Upper lobe of left lung (tissue), 6 donors: ENCODE data around the gene SATB2. TPM values are rescaled to one million over a fixed set of nuclear protein-coding genes. Genes with fewer than 3 reads are reported as not detected.

Source experiments
- ATAC-seq, 2 donors: fragments of 200-7000 bp; cut with Tn5 transposase; one replicate each; pipeline ENCODE4 v1.9.1; 2022; ENCODE audit warnings: mild to moderate bottlenecking in 2 of 2, moderate library complexity in 2 of 2; ENCODE audit not compliant: low FRiP score in 2 of 2
- DNase-seq, 2 donors: peaks; one replicate each; pipeline ENCODE4 v3.0.0-alpha.2; 2019 to 2020
- H3K27ac ChIP-seq, 4 donors: fragments of 200-600 bp; sonication (generic); one replicate each; pipeline ENCODE4 v1.5.1; 2016 to 2019
- H3K27me3 ChIP-seq, 4 donors: fragments of 200-600 bp; sonication (generic); one replicate each; pipeline ENCODE4 v1.5.1; 2017 to 2019
- H3K36me3 ChIP-seq, 4 donors: fragments of 200-600 bp; sonication (generic); one replicate each; pipeline ENCODE4 v1.5.1; 2016 to 2019
- H3K4me1 ChIP-seq, 4 donors: fragments of 200-600 bp; sonication (generic); one replicate each; pipeline ENCODE4 v1.5.1; 2018 to 2019
- H3K4me3 ChIP-seq, 4 donors: fragments of 200-600 bp; sonication (generic); one replicate each; pipeline ENCODE4 v1.5.1; 2017 to 2019; ENCODE audit warnings: mild to moderate bottlenecking in 2 of 4, moderate library complexity in 1 of 4
- H3K9me3 ChIP-seq, 4 donors: fragments of 200-600 bp; sonication (generic); one replicate each; pipeline ENCODE4 v1.5.1; 2018 to 2019
- CTCF ChIP-seq, 6 experiments: fragments of 450-650 bp in 4 of 6; fragments of 200-600 bp in 2 of 6; sonication (generic) in 2 of 6; IDR thresholded peaks; one replicate each; pipeline ENCODE4 v1.5.1; 2016 to 2019; ENCODE audit warnings: antibody characterized with exemption in 6 of 6
- EP300 ChIP-seq, 4 donors: sonication (generic); formaldehyde crosslinking; IDR thresholded peaks; one replicate each; pipeline ENCODE4 v1.5.1; 2017; ENCODE audit warnings: antibody characterized with exemption in 4 of 4, control low read depth in 2 of 4
- POLR2A ChIP-seq, 4 donors: fragments of 450-650 bp; IDR thresholded peaks; one replicate each; pipeline ENCODE4 v1.5.1; 2016 to 2017; ENCODE audit warnings: antibody characterized with exemption in 4 of 4, mild to moderate bottlenecking in 2 of 4
- POLR2AphosphoS5 ChIP-seq, 2 donors: sonication (generic); formaldehyde crosslinking; IDR thresholded peaks; one replicate each; pipeline ENCODE4 v1.5.1; 2017; ENCODE audit warnings: antibody characterized with exemption in 2 of 2
- WGBS, 2 donors: methylation state at CpG; one replicate each; pipeline ENCODE4 v1.1.5; 2017 to 2018; 5-methylcytosine and 5-hydroxymethylcytosine counted together
- total RNA-seq, 6 donors: library from RNA; depleted of rRNA in 4 of 6; stranded (reverse); fragments of >200 nt in 4 of 6; gene quantifications; one replicate each; pipeline versions ENCODE4 v1.1.0 to v1.2.1, GENCODE V29; 2016 to 2021
- donor health status: DM: no; HTN: no; CAD: no; lungs with moderate emphysema.
- donor health status: DM: no; HTN: yes; CAD: no; lungs with severe emphysema.

The SATB2 gene
- total RNA-seq, 6 donors from 2014 or later: 1.7 to 9.4 (median 3.1) TPM

DNA sequence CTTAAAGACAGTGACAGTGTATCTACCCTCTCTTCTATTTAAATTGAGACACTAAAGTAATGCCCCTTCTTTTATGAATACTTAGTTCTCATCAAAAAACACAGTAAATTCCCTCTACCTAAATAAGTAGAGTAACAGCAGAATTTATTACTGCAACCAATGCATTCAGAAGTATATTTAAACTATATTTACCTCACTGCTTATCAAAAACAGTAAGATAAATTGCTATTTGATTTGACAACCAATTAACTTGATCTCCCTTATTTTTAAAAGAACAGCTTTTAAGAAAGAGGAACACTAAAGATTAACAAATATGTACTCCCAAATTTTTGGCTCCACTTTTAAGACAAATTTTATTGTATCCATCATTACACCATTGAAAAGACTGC is 4.8 kb downstream of the SATB2 start:
- Histone ChIP-seq H3K36me3 (no peaks in the 10 kb centered on the region), H3K4me1 (peaks cover 27 to 29% (median 28%) of the 10 kb centered on the region in 4 donors), H3K27ac (no peak overlapping the region), H3K4me3 (no peak overlapping the region), H3K27me3 (peaks cover 0 to 48% (median 21%) of the 10 kb centered on the region in 4 donors), H3K9me3 (no peaks in the 10 kb centered on the region)
- no peak for ATAC-seq
- TF ChIP-seq EP300 (IDR thresholded peaks at IDR 0.05): no peak
- no peak for TF ChIP-seq POLR2AphosphoS5 (IDR thresholded peaks at IDR 0.05)
- TF ChIP-seq POLR2A (IDR thresholded peaks at IDR 0.05): no peak
- no peak for TF ChIP-seq CTCF (IDR thresholded peaks at IDR 0.05)
- DNase-seq: no peak

DNA sequence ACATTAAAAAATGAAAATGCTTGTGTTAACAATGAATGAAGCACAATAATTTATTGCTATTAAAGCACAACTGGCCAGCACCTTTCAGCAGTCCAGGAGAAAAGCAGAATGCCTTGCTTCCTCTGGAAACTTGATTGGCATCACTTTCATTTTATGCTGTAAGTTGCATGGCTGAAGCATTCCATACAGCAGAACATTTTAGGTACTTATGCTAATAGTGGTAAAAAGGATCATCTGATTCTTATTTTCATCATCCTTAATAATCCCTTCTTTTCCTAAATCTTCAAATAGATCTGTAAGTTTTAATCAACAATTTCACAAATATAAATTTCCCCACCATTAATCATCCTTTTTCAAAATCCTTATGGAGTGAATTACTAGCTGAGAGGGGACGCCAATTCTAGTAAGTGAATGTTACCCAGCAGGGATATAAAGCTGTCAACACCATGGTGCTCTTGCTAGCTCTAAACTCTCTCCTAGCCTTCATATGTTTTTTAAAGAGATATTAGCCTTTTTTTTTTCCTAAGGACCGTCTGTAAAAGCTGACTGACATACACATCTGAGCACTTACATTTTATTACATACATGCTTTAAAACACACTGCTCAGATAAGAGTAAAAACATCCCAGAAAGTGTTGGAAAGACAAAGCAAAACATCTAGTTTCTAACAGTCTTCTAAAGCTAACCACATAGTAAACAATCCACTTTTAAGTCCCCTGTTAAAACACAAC is 5.3 kb downstream of the SATB2 start:
- no peak overlapping the region for H3K4me3 ChIP-seq
- peaks cover 0 to 44% (median 19%) of the 10 kb centered on the region in 4 donors for H3K27me3 ChIP-seq

GRCh38 chr2:199449956-199450355 is 7.8 kb downstream of the SATB2 start:
- peaks cover 0 to 19% (median 1%) of the 10 kb centered on the region in 4 donors for H3K27me3 ChIP-seq
- ATAC-seq: no peak
- no peaks in the 10 kb centered on the region for H3K9me3 ChIP-seq
- H3K4me3 ChIP-seq: no peak overlapping the region
- no peak overlapping the region for H3K27ac ChIP-seq
- no peak for DNase-seq
- 89 to 90% methylated on average over 3 of the region's 3 CpGs for WGBS, 2 donors
- TF ChIP-seq POLR2A (IDR thresholded peaks at IDR 0.05) (no peak), POLR2AphosphoS5 (IDR thresholded peaks at IDR 0.05) (no peak), EP300 (IDR thresholded peaks at IDR 0.05) (no peak), CTCF (IDR thresholded peaks at IDR 0.05) (no peak)
- H3K36me3 ChIP-seq: no peaks in the 10 kb centered on the region
- H3K4me1 ChIP-seq: no peaks in the 10 kb centered on the region

More for the DNA sequence above, 5.3 kb downstream of the SATB2 start:
- no peak for DNase-seq
- WGBS, 2 donors: 77 to 84% methylated on average over 2 of the region's 2 CpGs
- H3K36me3 ChIP-seq: no peaks in the 10 kb centered on the region
- TF ChIP-seq EP300 (IDR thresholded peaks at IDR 0.05): no peak
- TF ChIP-seq POLR2AphosphoS5 (IDR thresholded peaks at IDR 0.05): no peak
- TF ChIP-seq POLR2A (IDR thresholded peaks at IDR 0.05): no peak
- no peak for TF ChIP-seq CTCF (IDR thresholded peaks at IDR 0.05)
- no peak overlapping the region for H3K27ac ChIP-seq
- ATAC-seq: no peak
- peaks cover 21 to 23% (median 22%) of the 10 kb centered on the region in 4 donors for H3K4me1 ChIP-seq
- H3K9me3 ChIP-seq: no peaks in the 10 kb centered on the region

DNA sequence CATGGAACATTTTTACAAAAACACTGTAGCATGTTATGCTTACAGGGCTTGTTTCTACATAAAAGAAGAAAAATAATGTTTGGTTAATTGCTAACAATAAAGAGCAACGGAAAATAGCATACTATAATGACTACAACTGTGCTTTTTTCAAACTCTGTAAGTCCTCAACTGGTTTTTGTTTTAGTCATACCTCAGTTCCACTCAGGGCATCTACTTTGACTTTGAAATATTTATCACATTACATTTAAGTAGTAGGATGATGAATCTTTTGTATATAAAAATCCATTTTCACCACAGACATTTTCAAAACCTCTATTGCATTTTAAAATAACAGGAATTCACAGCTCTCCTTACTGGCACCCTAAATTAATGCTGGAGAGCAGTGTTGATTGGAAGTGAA is 8.3 kb downstream of the SATB2 start:
- no peaks in the 10 kb centered on the region for H3K9me3 ChIP-seq
- H3K4me3 ChIP-seq: no peak overlapping the region
- H3K27me3 ChIP-seq: peaks cover 0 to 14% (median 0%) of the 10 kb centered on the region in 4 donors
- DNase-seq (no peak), ATAC-seq (no peak)
- H3K27ac ChIP-seq: no peak overlapping the region
- 83 to 93% methylated on average over 1 of the region's 1 CpG for WGBS, 2 donors
- H3K4me1 ChIP-seq: no peaks in the 10 kb centered on the region
- TF ChIP-seq EP300 (IDR thresholded peaks at IDR 0.05) (no peak), CTCF (IDR thresholded peaks at IDR 0.05) (no peak), POLR2AphosphoS5 (IDR thresholded peaks at IDR 0.05) (no peak), POLR2A (IDR thresholded peaks at IDR 0.05) (no peak)
- H3K36me3 ChIP-seq: no peaks in the 10 kb centered on the region
